Measurements from ENCODE around the gene GNB1.

The GNB1 gene

GRCh38 chr1:1922702-1922955 lies 31.7 kb upstream of the GNB1 start:
- DNase-seq, result no peak

DNA sequence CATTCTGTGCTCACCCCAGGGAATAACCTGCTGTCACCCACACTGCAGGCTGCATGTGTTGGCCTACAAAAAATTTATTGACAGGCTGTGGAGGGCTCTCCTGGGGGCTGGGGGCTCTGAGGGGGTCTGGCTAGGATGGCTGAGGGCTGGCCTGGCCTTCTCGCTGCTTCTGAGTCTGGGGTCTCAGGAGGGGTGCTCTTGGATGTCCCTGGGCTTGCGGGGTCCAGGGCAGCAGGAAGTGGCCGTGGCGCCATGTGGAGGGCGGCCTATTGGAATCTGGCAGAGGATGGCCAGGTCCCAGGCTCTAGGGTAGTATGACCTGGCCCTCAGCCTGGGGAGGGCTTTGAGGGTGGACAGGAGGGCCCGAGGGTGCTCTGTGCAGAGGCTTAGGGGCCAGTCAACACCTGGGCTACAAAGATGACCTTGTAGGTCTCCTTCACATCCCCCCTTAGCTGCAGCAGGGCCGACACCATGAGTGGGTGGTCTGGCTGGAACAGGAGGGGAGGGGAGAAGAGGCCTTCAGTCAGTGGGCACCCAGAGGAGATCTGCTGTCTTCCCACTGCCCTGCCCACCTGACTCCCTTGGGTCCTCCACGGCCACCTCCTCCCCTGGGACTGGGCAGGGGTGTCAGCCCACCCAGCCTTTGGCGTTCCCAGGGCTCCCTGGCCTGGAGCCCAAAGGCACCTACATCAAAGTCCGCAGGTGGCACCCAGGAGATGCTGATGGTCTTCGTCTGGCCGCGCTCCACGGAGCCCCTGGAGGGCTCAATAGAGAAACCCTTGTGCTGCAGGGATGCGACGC lies 31.2 kb upstream of the GNB1 start:
- no peak for DNase-seq

DNA sequence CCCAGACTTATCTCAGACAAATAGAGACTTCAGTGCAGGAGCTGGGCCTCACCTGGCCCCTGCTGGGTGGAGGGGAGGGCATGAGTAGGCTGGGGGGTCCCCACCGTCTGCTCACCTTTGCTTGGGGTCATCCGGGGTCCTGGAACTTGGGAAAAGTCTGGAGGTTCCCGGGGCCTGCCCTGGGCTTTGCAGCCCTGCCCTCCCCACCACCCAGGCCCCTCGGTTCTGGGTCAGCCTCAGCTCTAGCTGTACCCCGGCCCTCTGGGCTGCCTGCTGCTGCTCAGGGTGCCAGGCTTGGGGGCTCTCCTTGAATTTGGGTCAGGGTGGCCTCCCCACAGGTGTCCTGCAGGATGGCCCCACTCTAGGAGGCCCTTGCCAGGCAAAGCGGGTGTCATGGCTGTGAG lies 30.6 kb upstream of the GNB1 start:
- no peak for DNase-seq

GRCh38 chr1:1920608-1921458 lies 29.9 kb upstream of the GNB1 start:
- DNase-seq, result no peak

GRCh38 chr1:1920057-1920607 lies 29.2 kb upstream of the GNB1 start:
- no peak for DNase-seq

DNA sequence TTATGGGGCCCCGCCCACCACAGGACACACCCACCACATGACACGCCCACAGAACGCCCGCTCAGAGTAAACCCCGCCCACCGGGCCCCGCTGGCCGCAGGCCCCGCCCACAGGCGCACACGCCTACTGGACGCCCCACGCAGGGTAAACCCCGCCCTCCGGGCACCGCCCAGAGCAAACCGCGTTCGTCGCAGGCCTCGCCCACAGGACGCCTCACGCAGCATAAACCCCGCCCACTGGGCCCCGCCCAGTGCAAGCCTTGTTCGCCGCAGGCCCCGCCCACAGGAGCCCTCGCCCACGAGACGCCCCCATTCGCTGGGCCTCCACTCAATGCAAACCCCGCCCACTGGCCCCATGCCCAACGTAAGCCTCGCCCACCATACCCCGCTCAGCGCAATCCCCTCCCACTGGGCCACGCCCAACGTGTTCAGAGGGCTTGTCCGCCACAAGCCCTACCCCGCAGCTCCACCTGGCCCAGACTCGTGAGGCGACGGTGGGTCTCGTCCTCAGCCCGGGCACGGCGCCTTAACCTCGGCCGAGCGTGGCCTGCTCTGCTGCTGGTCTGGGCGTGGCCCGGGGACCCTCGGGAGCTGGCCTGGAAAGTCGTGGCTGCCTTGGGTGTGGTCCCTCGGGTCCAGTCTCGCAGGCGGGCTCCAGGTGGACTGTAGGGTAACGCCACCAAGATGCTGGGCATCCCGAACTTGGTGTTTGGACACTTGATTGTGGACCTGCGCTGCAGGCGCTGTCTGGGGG lies 28.6 kb upstream of the GNB1 start:
- DNase-seq, result peak; percentile 99

GRCh38 chr1:1918901-1919303 lies 28.0 kb upstream of the GNB1 start, which contains the start of gene TMEM52:
Gene TMEM52, minus strand, starts transcription at chr1:1919279. Its CDS starts 14 bp downstream, at chr1:1919265.
- no peak for DNase-seq

GRCh38 chr1:1917995-1918900 lies 27.4 kb upstream of the GNB1 start:
- no peak for DNase-seq

GRCh38 chr1:1917304-1917976 lies 26.6 kb upstream of the GNB1 start:
- no peak for DNase-seq

- DNase-seq, result no peak
Measured at GRCh38 chr1:1916851-1917251, 26.0 kb upstream of the GNB1 start.

- DNase-seq, result no peak
Measured at GRCh38 chr1:1915911-1916840, 25.3 kb upstream of the GNB1 start.

DNA sequence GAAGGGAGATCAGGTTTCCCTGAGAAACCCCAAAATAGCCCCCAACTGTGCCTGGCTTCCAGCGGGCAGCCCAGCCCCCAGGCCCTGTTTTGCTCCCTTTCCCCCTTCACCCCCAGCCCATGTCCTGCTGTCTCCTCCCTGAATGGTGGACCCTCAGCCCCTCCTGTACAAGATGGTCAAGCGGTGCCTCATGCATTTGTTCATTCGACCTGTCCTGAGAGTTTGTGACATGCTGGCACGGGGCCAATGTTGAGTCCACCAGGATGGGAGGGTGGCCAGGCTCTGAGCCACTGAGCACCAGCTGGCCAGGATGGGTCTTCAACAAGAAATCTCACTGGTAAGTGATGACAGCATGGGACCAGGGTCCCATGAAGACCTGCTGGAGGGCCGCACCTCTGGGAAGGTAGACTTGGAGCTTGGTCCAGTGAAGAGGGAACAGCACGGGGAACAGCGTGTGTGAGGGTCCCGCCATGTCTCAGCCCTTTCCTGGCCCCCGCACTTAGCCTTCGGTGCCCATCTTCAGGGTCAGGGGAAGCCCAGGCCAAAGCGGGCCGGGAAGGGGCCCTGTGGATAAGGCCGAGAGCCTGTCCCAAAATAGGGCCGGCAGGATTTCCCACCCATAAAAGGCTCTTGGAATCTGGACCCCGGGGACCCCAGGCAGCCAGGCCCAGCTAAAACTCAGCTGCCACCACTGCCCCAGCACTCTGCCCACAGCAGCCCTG lies 24.2 kb upstream of the GNB1 start, which contains the start of gene CALML6:
Gene CALML6 (plus strand): TSS at position 290 of the 722 bp plus-strand sequence. CDS start 21 bp downstream, at position 311.
- DNase-seq, result no peak

DNA sequence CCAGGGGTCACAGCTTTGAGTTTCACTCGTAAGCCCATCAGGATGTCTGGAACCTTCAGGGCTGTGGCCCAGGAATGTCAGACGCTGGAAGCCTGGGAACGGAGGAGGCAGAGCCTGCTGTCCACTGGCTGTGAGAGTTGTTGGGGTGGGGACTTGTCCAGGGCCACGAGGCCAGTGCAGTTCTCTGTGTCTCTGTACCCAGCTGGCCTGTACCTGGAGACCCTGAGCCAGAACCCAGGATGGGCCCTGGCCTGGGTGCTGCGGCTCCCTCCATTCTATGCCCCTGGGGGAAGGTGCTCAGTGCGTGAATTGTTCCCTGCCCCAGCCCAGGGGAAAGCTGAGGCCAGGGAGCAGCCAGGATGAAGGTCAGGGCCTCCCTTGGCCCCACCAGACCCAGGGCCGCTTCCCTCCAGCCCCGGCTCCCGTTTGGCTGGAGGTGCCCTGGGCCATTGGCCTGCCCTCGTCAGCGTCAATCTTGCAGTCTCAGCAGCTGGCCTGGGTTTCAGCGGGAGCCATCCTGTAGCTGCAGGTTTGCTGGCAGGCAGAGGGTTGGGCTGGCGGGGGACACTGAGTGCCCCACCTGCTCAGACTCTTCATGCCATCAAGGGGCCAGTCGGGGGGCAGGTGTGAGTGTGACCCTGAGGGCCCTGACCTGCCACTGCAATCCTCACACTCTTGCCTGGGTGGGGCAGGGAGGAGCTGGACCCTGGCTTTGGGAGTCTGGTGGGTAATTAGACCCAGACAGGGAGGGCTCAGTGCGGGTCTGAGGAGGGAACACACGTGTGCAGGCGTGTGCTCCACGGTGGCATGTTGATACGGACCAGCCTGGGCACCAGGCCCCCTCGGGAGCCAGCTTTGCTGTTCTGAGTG lies 23.4 kb upstream of the GNB1 start:
- DNase-seq, result no peak

DNA sequence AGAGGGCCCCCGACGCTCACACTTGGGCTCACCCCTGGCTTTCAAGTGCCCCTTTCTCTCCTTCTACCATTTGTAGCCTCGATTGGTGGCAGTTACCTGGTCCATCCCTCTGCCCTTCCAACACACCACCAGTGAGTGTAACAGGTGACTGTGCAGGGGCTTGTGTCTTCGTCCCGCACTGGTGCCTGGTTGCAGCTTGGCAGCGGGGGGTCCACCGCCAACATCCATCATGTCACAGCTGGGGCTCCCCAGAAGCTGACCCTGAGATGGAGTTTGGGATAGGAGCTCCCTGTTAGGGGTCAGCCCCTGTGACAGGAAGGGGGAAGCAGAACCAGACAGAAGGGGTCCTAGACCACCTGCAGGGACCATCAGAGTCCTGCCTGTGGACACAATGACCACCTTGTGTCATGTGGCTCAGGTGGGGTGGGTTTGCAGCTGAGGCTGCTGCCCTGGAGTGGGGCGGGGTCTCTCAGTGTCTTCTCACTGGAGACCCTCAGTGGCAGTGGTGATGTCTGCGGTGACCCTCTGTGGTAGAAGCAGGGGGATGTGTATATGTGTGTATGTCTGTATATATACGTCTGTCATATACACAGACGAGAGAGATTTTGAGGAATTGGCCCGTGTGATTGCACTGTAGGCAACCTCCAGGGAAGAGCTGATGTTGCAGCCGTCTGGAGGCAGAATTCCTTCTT lies 20.6 kb upstream of the GNB1 start:
- no peak for DNase-seq

DNA sequence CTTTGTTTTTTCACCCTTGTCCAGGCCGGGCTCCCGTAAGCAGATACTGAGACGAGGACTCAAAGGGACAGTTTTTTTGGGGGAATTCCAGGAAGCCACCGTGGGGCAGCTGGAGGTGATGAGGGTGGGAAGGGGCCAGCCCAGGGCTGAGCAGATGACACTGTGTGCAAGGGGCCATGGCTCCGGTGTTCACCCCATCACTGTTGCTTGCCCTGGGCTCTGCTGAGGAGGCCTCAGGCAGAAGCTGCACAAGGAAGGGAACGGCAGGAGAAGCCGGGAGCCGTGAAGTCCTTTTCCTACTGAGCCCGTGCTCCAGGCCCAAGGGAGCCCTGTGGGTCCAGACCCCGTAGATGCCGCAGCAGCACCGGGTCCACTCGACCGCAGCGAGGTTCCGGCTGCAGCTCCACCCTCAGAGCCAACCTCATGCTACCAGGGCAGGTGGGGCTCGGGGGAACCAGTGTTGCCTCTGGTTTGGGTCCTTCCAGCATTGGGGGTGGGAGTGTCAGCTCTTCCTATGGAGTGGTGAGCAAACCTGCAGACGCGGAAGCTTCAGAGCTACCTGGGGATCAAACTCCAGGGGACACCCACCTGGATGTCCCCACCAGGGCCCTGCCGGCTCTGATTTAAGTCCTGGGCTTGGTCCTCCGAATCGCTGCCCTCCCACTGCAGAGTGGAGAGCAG lies 19.9 kb upstream of the GNB1 start:
- DNase-seq, result no peak

DNA sequence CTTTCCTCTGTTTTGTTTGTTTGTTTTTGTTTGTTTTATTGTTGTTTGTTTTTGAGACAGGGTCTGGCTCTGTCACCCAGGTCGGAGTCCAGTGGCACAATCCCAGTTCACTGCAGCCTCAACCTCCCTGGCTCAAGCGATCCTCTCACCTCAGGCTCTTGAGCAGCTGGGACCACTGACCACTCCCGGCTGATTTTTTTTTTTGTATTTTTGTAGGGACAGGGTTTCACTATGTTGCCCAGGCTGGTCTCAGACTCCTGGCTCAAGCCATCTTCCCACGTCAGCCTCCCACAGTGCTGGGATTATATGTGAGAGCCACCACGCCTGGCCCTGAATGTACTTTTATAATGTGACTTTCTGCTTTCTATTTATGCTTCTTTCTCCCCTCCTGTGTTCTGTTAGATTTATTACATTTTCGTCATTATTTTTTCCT lies 19.2 kb upstream of the GNB1 start:
- no peak for DNase-seq

GRCh38 chr1:1908506-1908791 lies 17.6 kb upstream of the GNB1 start:
- no peak for DNase-seq

All from activated effector memory CD4-positive, alpha-beta T cell treated with Interleukin-2 at 50 U/mL for 16 hours (primary cell).